SK-N-SH (cell line): ENCODE data around the gene PSMB9. TPM values are rescaled to one million over a fixed set of nuclear protein-coding genes. Genes with fewer than 3 reads are reported as not detected.
A peak's percentile ranks its signal among the peaks of the same experiment; 100 is the strongest.

Experiments used
- CTCF ChIA-PET: fragments of 300-600, 350-600 bp; formaldehyde crosslinking; extraction: SDS; loops from one replicate; lab custom pipeline; 2021; lab: Yijun Ruan, JAX
- POLR2A ChIA-PET: fragments of 350-600 bp; sonication (Branson Sonifier 250); formaldehyde crosslinking; extraction: SDS; loops from one replicate; lab custom pipeline; 2020; ENCODE audit warnings: antibody characterized with exemption, inconsistent platforms; lab: Yijun Ruan, JAX
- DNase-seq: peaks from one replicate; pipeline ENCODE4 v3.0.0; 2012
- H2AFZ ChIP-seq: fragments of 200-600 bp; sonication (generic); 2 replicates; pipeline ENCODE4 v1.8.1; 2016; ENCODE audit warnings: antibody characterized with exemption, mild to moderate bottlenecking, low read depth
- H3F3A ChIP-seq: fragments of 200-600 bp; sonication (generic); replicated peaks from 2 replicates; pipeline ENCODE3; 2016; ENCODE audit warnings: antibody characterized with exemption, mild to moderate bottlenecking; ENCODE audit not compliant: insufficient read depth
- H3K27ac ChIP-seq, 2 experiments: fragments of 200-500 bp in 1 of 2; fragments of 200-600 bp in 1 of 2; sonication (Bioruptor generic) in 1 of 2; sonication (generic), shearing (Covaris generic) in 1 of 2; 2 replicates each; pipeline versions ENCODE4 v1.5.1 to v1.6.1; 2014 to 2016; ENCODE audit warnings: low read depth in 2 of 2, inconsistent platforms in 1 of 2, low read length in 1 of 2, mild to moderate bottlenecking in 1 of 2, mixed read lengths in 1 of 2
- H3K27me3 ChIP-seq: fragments of 200-600 bp; sonication (generic), shearing (Covaris generic); 2 replicates; pipeline ENCODE4 v1.6.1; 2016; ENCODE audit warnings: mixed run types; ENCODE audit not compliant: insufficient read depth
- H3K36me3 ChIP-seq, 2 experiments: fragments of 200-500 bp in 1 of 2; fragments of 200-600 bp in 1 of 2; sonication (Bioruptor generic) in 1 of 2; sonication (generic) in 1 of 2; replicated peaks in 1 of 2; 2 replicates each; pipeline versions ENCODE3 to v1.5.1; 2014 to 2016; ENCODE audit warnings: low read length in 1 of 2, mild to moderate bottlenecking in 1 of 2; ENCODE audit not compliant: insufficient read depth in 2 of 2, control insufficient read depth in 1 of 2
- H3K4me1 ChIP-seq, 2 experiments: fragments of 200-500 bp in 1 of 2; fragments of 200-600 bp in 1 of 2; sonication (Bioruptor generic) in 1 of 2; sonication (generic), shearing (Covaris generic) in 1 of 2; 2 replicates each; pipeline versions ENCODE4 v1.5.1 to v1.6.1; 2014 to 2016; ENCODE audit warnings: low read depth in 1 of 2, low read length in 1 of 2, mixed run types in 1 of 2; ENCODE audit not compliant: insufficient read depth in 2 of 2, control insufficient read depth in 1 of 2
- H3K4me2 ChIP-seq: fragments of 200-600 bp; sonication (generic), shearing (Covaris generic); 2 replicates; pipeline ENCODE4 v1.6.1; 2017; ENCODE audit warnings: mixed run types
- H3K4me3 ChIP-seq, 2 experiments: fragments of 200-500 bp in 1 of 2; fragments of 200-600 bp in 1 of 2; sonication (Bioruptor generic) in 1 of 2; sonication (generic), shearing (Covaris generic) in 1 of 2; 2 replicates each; pipeline versions ENCODE4 v1.5.1 to v1.8.1; 2014 to 2016; ENCODE audit warnings: low read depth in 2 of 2, inconsistent platforms in 1 of 2, low read length in 1 of 2, mild to moderate bottlenecking in 1 of 2, mixed read lengths in 1 of 2, moderate library complexity in 1 of 2
- H3K79me2 ChIP-seq: fragments of 200-600 bp; sonication (generic); 2 replicates; pipeline ENCODE4 v1.8.1; 2017; ENCODE audit warnings: mild to moderate bottlenecking; ENCODE audit not compliant: insufficient read depth
- H3K9ac ChIP-seq: fragments of 200-600 bp; sonication (generic); 2 replicates; pipeline ENCODE4 v1.6.1; 2017; ENCODE audit warnings: mixed run types
- H3K9me2 ChIP-seq: fragments of 200-600 bp; sonication (generic); 2 replicates; pipeline ENCODE4 v1.6.1; 2017; ENCODE audit warnings: mixed run types
- H3K9me3 ChIP-seq: fragments of 200-600 bp; sonication (generic); 2 replicates; pipeline ENCODE4 v1.6.1; 2017; ENCODE audit warnings: mixed run types, mild to moderate bottlenecking, moderate library complexity
- H4K20me1 ChIP-seq: fragments of 200-600 bp; sonication (generic); 2 replicates; pipeline ENCODE4 v1.6.1; 2017; ENCODE audit warnings: mild to moderate bottlenecking, mixed run types; ENCODE audit not compliant: insufficient read depth
- EP300 ChIP-seq, 2 experiments: IDR thresholded peaks; 2 replicates each; pipeline versions ENCODE4 v1.4.0 to v1.6.1; 2012; ENCODE audit warnings: borderline replicate concordance in 1 of 2, low read depth in 1 of 2, low read length in 1 of 2
- GABPA ChIP-seq: IDR thresholded peaks from 2 replicates; pipeline ENCODE4 v1.4.0; 2012; ENCODE audit warnings: low read depth, mild to moderate bottlenecking
- MEF2A ChIP-seq: IDR thresholded peaks from 2 replicates; pipeline ENCODE4 v1.4.0; 2012; ENCODE audit warnings: low read depth, borderline replicate concordance
- NFIC ChIP-seq: IDR thresholded peaks from 2 replicates; pipeline ENCODE4 v1.4.0; 2012; ENCODE audit warnings: borderline replicate concordance
- RCOR1 ChIP-seq: fragments of 150-350 bp; IDR thresholded peaks from 2 replicates; pipeline ENCODE4 v1.6.1; 2017; ENCODE audit warnings: antibody characterized with exemption, low read length
- RXRA ChIP-seq: IDR thresholded peaks from 2 replicates; pipeline ENCODE4 v1.4.0; 2012; ENCODE audit warnings: low read depth, mild to moderate bottlenecking, borderline replicate concordance
- SMC3 ChIP-seq: IDR thresholded peaks from 2 replicates; pipeline ENCODE4 v1.6.1; 2012; ENCODE audit warnings: low read depth, low read length, improper control_type of control experiment
- TAF1 ChIP-seq: IDR thresholded peaks from 2 replicates; pipeline ENCODE4 v1.6.1; 2012; ENCODE audit warnings: low read depth, mild to moderate bottlenecking, low read length, moderate library complexity, borderline replicate concordance
- WGBS: methylation state at CpG from one replicate; pipeline ENCODE4 v1.1.6; 2017; ENCODE audit warnings: low lambda C conversion rate; 5-methylcytosine and 5-hydroxymethylcytosine counted together
- polyA plus RNA-seq, 3 experiments: library from polyadenylated mRNA; depleted of rRNA; stranded (reverse); fragments of >200 nt; gene quantifications; 2 replicates each; pipeline ENCODE4 v1.2.3, GENCODE V29; 2012
- TF ChIP-seq, protein P1 (sequence below): IDR thresholded peaks from 2 replicates; pipeline ENCODE4 v1.4.0; 2012; ENCODE audit warnings: low read depth
- TF ChIP-seq, protein P2 (sequence below): IDR thresholded peaks from 2 replicates; pipeline ENCODE4 v1.6.1; 2012; ENCODE audit warnings: mild to moderate bottlenecking, low read depth, low read length, moderate library complexity
- TF ChIP-seq, protein P3 (sequence below): IDR thresholded peaks from 2 replicates; pipeline ENCODE4 v1.4.0; 2012; ENCODE audit warnings: low read depth, borderline replicate concordance

The PSMB9 gene
- polyA plus RNA-seq, 1 of the 3 experiments (the other 2 are of a cell fraction): 83.7 TPM

DNA sequence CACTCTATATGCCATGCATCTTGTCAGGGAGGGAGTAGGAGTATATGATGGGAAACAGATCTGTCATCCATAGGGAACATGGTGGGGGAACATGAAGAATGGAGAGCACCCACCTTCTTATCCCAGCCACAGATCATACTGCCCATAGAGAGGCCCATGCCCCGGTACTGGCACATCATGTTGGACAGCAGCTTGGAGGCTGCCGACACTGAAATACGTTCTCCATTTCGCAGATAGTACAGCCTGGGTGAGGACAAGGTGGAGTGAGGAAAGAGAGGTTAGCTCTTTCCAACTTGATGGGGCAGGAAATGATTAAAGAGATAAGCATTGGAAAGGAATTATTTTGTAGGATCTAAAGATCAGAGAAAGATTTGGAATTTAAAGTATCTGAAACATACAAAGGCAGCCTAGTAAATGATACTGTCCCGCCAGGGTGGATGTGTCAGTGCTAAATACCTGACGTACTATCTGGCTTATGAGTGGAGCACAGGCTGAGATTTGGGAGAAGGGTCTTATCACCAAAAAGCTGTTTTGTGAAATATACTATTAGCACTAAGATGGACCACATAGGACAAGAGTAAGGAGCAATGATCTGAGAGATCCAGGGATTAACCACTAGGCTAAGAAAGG, 11.9 kb upstream of the PSMB9 start:
- 96% methylated on average over 5 of the region's 6 CpGs for whole genome bisulfite sequencing
- H3K27me3 ChIP-seq: no peaks in the 10 kb centered on the region
- no peak overlapping the region for H2AFZ ChIP-seq
- H3K4me3 ChIP-seq: no peak overlapping the region
- no peak overlapping the region for H3K4me2 ChIP-seq
- H3F3A ChIP-seq: peaks cover 8% of the 10 kb centered on the region
- peaks cover 5 to 20% of the 10 kb centered on the region in 2 experiments for H3K36me3 ChIP-seq
- TF ChIP-seq, protein P1, sequence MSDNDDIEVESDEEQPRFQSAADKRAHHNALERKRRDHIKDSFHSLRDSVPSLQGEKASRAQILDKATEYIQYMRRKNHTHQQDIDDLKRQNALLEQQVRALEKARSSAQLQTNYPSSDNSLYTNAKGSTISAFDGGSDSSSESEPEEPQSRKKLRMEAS: no peak
- TF ChIP-seq, protein P2, sequence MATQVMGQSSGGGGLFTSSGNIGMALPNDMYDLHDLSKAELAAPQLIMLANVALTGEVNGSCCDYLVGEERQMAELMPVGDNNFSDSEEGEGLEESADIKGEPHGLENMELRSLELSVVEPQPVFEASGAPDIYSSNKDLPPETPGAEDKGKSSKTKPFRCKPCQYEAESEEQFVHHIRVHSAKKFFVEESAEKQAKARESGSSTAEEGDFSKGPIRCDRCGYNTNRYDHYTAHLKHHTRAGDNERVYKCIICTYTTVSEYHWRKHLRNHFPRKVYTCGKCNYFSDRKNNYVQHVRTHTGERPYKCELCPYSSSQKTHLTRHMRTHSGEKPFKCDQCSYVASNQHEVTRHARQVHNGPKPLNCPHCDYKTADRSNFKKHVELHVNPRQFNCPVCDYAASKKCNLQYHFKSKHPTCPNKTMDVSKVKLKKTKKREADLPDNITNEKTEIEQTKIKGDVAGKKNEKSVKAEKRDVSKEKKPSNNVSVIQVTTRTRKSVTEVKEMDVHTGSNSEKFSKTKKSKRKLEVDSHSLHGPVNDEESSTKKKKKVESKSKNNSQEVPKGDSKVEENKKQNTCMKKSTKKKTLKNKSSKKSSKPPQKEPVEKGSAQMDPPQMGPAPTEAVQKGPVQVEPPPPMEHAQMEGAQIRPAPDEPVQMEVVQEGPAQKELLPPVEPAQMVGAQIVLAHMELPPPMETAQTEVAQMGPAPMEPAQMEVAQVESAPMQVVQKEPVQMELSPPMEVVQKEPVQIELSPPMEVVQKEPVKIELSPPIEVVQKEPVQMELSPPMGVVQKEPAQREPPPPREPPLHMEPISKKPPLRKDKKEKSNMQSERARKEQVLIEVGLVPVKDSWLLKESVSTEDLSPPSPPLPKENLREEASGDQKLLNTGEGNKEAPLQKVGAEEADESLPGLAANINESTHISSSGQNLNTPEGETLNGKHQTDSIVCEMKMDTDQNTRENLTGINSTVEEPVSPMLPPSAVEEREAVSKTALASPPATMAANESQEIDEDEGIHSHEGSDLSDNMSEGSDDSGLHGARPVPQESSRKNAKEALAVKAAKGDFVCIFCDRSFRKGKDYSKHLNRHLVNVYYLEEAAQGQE: 0 out of 2 replicates have a peak, but pooled peaks have one; percentile 12
- TF ChIP-seq TAF1: no peak
- ChIA-PET POLR2A (no interaction called here), CTCF (interaction anchor here (0.8 to 6.3 kb wide), 4 partner anchors 9 to 91 kb away, joined by 3 to 223 read pairs (median 16); partner anchors contain the start of genes PSMB9 and TAP1)
- peaks cover 0 to 20% of the 10 kb centered on the region in 2 experiments; a peak in 1 of 4 replicates for H3K4me1 ChIP-seq
- no peak overlapping the region for H3K27ac ChIP-seq
- no peaks in the 10 kb centered on the region for H3K9me3 ChIP-seq
- no peak for DNase-seq
- H3K79me2 ChIP-seq: no peaks in the 10 kb centered on the region
- H3K9me2 ChIP-seq: no peaks in the 10 kb centered on the region
- no peak overlapping the region for H3K9ac ChIP-seq
- no peaks in the 10 kb centered on the region for H4K20me1 ChIP-seq

DNA sequence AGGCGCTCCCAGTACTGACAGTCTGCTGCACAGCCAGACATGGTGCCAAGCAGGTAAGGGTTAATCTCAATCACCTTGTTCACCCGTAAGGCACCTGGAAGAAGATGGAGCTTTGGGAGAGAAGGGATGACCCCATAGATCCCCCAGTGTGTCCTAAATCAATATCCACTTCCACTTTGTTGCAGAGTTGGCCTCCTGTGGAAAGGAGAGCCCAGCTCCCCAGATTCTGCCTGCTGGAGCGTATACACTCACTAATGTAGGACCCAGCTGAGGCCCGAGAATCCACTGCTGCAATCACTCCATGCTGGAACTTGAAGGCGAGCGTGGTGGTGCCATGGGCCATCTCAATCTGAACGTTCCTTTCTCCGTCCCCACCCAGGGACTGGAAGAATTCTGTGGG, 11.3 kb upstream of the PSMB9 start:
- Histone ChIP-seq H3K4me2 (no peak overlapping the region), H3K4me1 (peaks cover 0 to 16% of the 10 kb centered on the region in 2 experiments; a peak in 1 of 4 replicates), H4K20me1 (no peaks in the 10 kb centered on the region), H3K9ac (no peak overlapping the region), H3F3A (peaks cover 8% of the 10 kb centered on the region), H3K27ac (no peak overlapping the region), H3K36me3 (peaks cover 5 to 25% of the 10 kb centered on the region in 2 experiments), H3K4me3 (no peak overlapping the region), H3K9me2 (no peaks in the 10 kb centered on the region), H3K27me3 (no peaks in the 10 kb centered on the region), H2AFZ (no peak overlapping the region), H3K9me3 (no peaks in the 10 kb centered on the region), H3K79me2 (no peaks in the 10 kb centered on the region)
- POLR2A ChIA-PET: no interaction called here
- TF ChIP-seq RXRA: no peak
- TF ChIP-seq, protein P3, sequence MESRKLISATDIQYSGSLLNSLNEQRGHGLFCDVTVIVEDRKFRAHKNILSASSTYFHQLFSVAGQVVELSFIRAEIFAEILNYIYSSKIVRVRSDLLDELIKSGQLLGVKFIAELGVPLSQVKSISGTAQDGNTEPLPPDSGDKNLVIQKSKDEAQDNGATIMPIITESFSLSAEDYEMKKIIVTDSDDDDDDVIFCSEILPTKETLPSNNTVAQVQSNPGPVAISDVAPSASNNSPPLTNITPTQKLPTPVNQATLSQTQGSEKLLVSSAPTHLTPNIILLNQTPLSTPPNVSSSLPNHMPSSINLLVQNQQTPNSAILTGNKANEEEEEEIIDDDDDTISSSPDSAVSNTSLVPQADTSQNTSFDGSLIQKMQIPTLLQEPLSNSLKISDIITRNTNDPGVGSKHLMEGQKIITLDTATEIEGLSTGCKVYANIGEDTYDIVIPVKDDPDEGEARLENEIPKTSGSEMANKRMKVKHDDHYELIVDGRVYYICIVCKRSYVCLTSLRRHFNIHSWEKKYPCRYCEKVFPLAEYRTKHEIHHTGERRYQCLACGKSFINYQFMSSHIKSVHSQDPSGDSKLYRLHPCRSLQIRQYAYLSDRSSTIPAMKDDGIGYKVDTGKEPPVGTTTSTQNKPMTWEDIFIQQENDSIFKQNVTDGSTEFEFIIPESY: no peak
- TF ChIP-seq NFIC: no peak
- TF ChIP-seq, protein P1: no peak
- TF ChIP-seq GABPA: no peak
- no peak for TF ChIP-seq EP300 (IDR thresholded peaks at IDR 0.05; ENCODE audit: borderline replicate concordance in 1 of 2, low read depth in 1 of 2, low read length in 1 of 2)
- TF ChIP-seq SMC3: no peak
- TF ChIP-seq MEF2A: no peak
- no peak for TF ChIP-seq RCOR1
- WGBS: 93% methylated on average over 7 of the region's 8 CpGs
- no peak for DNase-seq
- CTCF ChIA-PET: interaction anchor here (0.8 to 6.3 kb wide), 3 partner anchors 10 to 23 kb away, joined by 3 to 223 read pairs (median 29); partner anchors contain the start of genes PSMB9 and TAP1
